BLaER1 treated with 17β-estradiol and CSF1 and Interleukin-3, amounts not matched to agents 10 nM and 100 nM (cell line): ENCODE results near the gene GYPE.
"Not testable (repeated sequence)": the region's sequence is repeated elsewhere in the genome, so short reads cannot be mapped to it uniquely, and the experiment has no call there.

Experiments used
- H3K27ac ChIP-seq, 11 experiments: shearing (Covaris generic); formaldehyde crosslinking; 2 replicates each; pipeline ENCODE4 v1.8.1; 2022
- H3K27me3 ChIP-seq, 11 experiments: shearing (Covaris generic); formaldehyde crosslinking; 2 replicates each; pipeline ENCODE4 v1.8.1; 2022
- H3K36me3 ChIP-seq, 11 experiments: shearing (Covaris generic); formaldehyde crosslinking; 2 replicates each; pipeline ENCODE4 v1.8.1; 2022
- H3K4me1 ChIP-seq, 10 experiments: shearing (Covaris generic); formaldehyde crosslinking; 2 replicates each; pipeline ENCODE4 v1.8.1; 2022
- H3K4me2 ChIP-seq, 11 experiments: shearing (Covaris generic); formaldehyde crosslinking; 2 replicates each; pipeline ENCODE4 v1.8.1; 2022
- H3K4me3 ChIP-seq, 10 experiments: shearing (Covaris generic); formaldehyde crosslinking; 2 replicates each; pipeline ENCODE4 v1.8.1; 2022
- H3K9ac ChIP-seq, 11 experiments: shearing (Covaris generic); formaldehyde crosslinking; 2 replicates each; pipeline ENCODE4 v1.8.1; 2022
- H3K9me3 ChIP-seq, 11 experiments: shearing (Covaris generic); formaldehyde crosslinking; replicated peaks in 1 of 11; 2 replicates each; pipeline ENCODE4 v1.8.1; 2022
- H4K20me1 ChIP-seq, 11 experiments: shearing (Covaris generic); formaldehyde crosslinking; 2 replicates each; pipeline ENCODE4 v1.8.1; 2022
- Cebpa-rat ChIP-seq, 11 experiments: shearing (Covaris generic); IDR thresholded peaks; 2 replicates each; pipeline ENCODE4 v1.8.1; 2022

GYPE gene

GRCh38 chr4:143858456-143858855 lies 46.9 kb downstream of the GYPE start:
- H4K20me1 ChIP-seq, result no peaks in the 10 kb centered on the region
- TF ChIP-seq Cebpa-rat (IDR thresholded peaks at IDR 0.05), result no peak
- no peaks in the 10 kb centered on the region for H3K27me3 ChIP-seq
- no peak overlapping the region for H3K9ac ChIP-seq
- peaks cover 0 to 7% (median 4%) of the 10 kb centered on the region in 10 experiments; a peak in 7 of 20 replicates for H3K4me1 ChIP-seq
- no peak overlapping the region for H3K4me2 ChIP-seq
- H3K4me3 ChIP-seq, result no peak overlapping the region
- no peaks in the 10 kb centered on the region for H3K9me3 ChIP-seq
- no peaks in the 10 kb centered on the region for H3K36me3 ChIP-seq
- H3K27ac ChIP-seq, result no peak overlapping the region

DNA sequence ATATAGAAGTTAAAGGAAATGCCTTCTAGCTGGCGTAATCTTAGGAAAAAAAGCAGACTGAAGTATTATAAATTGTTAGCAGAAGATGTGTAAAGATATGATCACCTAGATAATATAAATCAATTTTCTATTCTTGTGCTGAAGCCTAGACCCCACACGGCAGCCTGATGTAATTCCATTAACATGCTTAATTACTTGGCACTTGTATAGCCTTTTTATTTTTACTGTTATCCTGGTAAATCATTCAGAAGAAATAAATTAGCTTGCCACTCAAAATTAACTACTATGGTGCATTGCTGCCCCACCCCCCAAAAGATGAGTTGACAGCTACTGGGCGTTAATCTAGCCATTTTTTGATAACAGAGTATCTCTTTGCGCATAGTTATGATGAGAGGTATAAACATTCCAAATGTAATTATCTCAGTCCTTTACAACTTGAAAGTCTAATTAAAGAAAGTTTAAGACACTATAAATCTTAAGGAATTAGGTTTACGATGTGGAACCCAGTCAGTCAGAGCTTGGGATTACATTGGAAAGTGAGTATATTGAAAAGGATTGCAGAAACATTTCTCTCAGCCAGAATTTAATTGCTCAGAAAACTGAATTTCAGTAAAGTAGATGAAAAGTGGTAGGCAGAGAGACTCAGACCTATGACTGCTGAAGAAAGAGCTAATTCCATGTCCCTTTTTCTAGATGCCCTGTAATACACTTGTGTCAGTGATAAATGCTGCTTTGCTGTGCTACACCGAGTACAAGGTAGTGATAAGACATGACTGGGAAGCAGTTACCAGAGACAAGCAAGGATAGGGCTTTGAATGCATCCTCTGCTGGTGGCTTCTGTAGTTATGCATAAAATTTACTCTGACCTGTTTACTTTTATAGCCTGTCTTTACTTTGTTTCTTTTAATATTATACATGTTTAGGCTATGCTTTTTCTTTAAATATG lies 47.7 kb downstream of the GYPE start:
- H3K4me2 ChIP-seq, H4K20me1 ChIP-seq, H3K4me3 ChIP-seq, H3K27ac ChIP-seq, H3K9ac ChIP-seq, H3K4me1 ChIP-seq, H3K9me3 ChIP-seq, H3K27me3 ChIP-seq, H3K36me3 ChIP-seq: not testable (repeated sequence)

- H3K4me3 ChIP-seq, H3K4me2 ChIP-seq, H3K4me1 ChIP-seq, H3K9ac ChIP-seq, H3K36me3 ChIP-seq, H3K27ac ChIP-seq, H3K9me3 ChIP-seq, H4K20me1 ChIP-seq, H3K27me3 ChIP-seq: not testable (repeated sequence)
Measured at GRCh38 chr4:143856017-143856557, 49.3 kb downstream of the GYPE start.

GRCh38 chr4:143854645-143855044 lies 50.7 kb downstream of the GYPE start:
- H3K36me3 ChIP-seq, H3K27ac ChIP-seq, H4K20me1 ChIP-seq, H3K9ac ChIP-seq, H3K9me3 ChIP-seq, H3K4me3 ChIP-seq, H3K27me3 ChIP-seq, H3K4me1 ChIP-seq: not testable (repeated sequence)
- peak overlapping the region in 5 of 11 experiments; percentile 1 to 47 (median 29); a peak in 5 of 22 replicates for H3K4me2 ChIP-seq

- not testable (repeated sequence) for H3K9me3 ChIP-seq, H3K4me2 ChIP-seq, H3K9ac ChIP-seq, H3K27me3 ChIP-seq, H4K20me1 ChIP-seq, H3K4me1 ChIP-seq, H3K4me3 ChIP-seq, H3K36me3 ChIP-seq, H3K27ac ChIP-seq
Measured at GRCh38 chr4:143849296-143849695, 56.1 kb downstream of the GYPE start.

- H3K4me3 ChIP-seq, H3K4me2 ChIP-seq, H3K9me3 ChIP-seq, H4K20me1 ChIP-seq, H3K4me1 ChIP-seq, H3K36me3 ChIP-seq, H3K9ac ChIP-seq, H3K27ac ChIP-seq, H3K27me3 ChIP-seq: not testable (repeated sequence)
Measured at GRCh38 chr4:143843506-143843832, 61.9 kb downstream of the GYPE start.

GRCh38 chr4:143842624-143843505 lies 62.5 kb downstream of the GYPE start:
- H3K4me3 ChIP-seq, H3K9me3 ChIP-seq, H3K4me1 ChIP-seq, H3K27me3 ChIP-seq, H3K4me2 ChIP-seq, H3K36me3 ChIP-seq, H3K9ac ChIP-seq, H4K20me1 ChIP-seq, H3K27ac ChIP-seq: not testable (repeated sequence)

DNA sequence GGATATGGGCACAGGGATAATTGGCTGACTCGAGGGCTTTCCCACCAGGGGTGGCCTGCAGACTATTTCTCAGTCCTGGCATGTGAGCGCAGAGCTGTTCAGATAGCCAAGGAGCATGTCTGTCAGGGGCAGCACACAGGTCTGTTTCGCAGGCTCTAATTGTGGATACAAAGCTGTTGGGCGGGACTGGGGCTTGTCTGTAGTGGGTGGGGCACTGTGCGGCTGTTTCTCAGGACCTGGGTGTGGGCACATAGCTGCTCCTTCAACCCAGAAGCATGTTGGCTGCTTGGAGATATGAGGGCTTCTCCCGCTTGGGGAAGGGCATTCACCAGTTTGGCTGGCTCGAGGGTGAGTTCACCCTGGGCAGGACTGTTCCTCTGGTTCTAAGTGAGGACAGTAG lies 65.9 kb downstream of the GYPE start:
- not testable (repeated sequence) for H3K9me3 ChIP-seq, H3K9ac ChIP-seq, H4K20me1 ChIP-seq, H3K27me3 ChIP-seq, H3K4me2 ChIP-seq, H3K4me3 ChIP-seq, H3K36me3 ChIP-seq, H3K27ac ChIP-seq, H3K4me1 ChIP-seq

DNA sequence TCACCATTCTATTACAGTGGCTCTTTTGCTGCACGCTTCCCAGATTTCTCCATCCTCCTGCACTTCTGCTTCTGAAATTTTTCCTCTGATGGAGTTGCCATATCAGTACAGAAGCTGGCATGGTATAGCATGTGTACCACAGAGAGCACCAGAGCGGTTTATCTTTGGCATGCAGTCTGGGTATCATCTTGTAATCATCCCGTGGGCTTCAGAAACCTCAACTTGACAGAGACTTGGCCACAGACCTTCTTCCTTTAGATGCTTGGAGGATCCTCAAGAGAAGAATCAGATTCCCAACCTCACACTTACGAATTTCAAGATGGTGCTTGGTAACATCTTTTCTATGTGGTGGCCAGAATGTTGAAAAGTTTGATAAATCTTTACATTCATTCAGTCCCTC lies 71.2 kb downstream of the GYPE start:
- not testable (repeated sequence) for H3K27me3 ChIP-seq
- H3K9me3 ChIP-seq, result peaks cover 7 to 27% (median 21%) of the 10 kb centered on the region in 11 experiments

DNA sequence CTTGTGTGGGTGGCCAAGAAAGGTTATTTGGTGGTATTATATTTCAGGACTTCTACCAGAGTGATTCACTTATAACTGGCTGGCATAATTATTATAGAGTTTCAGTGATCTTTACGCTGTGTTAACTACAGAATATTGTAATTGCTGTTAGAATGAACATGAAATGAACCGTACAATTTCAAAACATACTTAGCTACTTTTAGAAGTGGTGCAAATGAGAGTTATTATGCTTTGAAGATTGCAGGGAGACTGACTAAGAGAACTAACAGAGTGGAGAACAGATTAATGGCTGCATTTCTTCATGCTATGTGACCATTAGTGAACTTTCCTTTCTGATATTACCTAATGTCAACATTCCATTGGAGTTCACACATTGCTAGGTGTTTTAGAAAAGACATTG lies 71.7 kb downstream of the GYPE start:
- peaks cover 7 to 31% (median 21%) of the 10 kb centered on the region in 11 experiments for H3K9me3 ChIP-seq
- not testable (repeated sequence) for H3K4me3 ChIP-seq, H3K9ac ChIP-seq, H3K36me3 ChIP-seq, H4K20me1 ChIP-seq, H3K4me1 ChIP-seq, H3K27me3 ChIP-seq, H3K4me2 ChIP-seq, H3K27ac ChIP-seq

More for the DNA sequence above, 71.2 kb downstream of the GYPE start:
- not testable (repeated sequence) for H3K4me2 ChIP-seq, H3K27ac ChIP-seq, H3K4me3 ChIP-seq, H4K20me1 ChIP-seq, H3K4me1 ChIP-seq, H3K36me3 ChIP-seq, H3K9ac ChIP-seq

- H3K36me3 ChIP-seq, H3K4me3 ChIP-seq, H3K4me2 ChIP-seq, H3K4me1 ChIP-seq, H3K9ac ChIP-seq, H3K27me3 ChIP-seq, H4K20me1 ChIP-seq, H3K27ac ChIP-seq: not testable (repeated sequence)
- peaks cover 7 to 31% (median 21%) of the 10 kb centered on the region in 11 experiments for H3K9me3 ChIP-seq
Measured at GRCh38 chr4:143830576-143830975, 74.8 kb downstream of the GYPE start.

DNA sequence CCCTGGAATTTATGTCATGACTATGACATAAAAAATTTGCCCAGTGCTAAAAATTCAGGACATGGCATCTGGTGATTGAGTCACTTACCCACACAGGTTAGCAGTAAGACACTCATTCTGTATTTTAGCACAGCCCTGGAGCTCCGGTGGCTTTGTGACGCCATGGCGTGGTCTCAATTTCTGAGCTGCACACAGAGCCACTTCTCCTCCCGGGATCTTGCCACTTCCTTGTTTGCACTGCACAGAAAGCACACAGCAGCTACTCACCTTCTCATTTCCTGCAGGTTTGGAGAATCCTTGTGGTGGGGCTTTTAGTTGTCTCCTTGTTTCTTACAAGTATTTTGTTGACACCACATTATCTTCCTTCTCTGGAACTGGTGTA lies 76.1 kb downstream of the GYPE start:
- not testable (repeated sequence) for H3K36me3 ChIP-seq, H3K4me2 ChIP-seq, H3K4me3 ChIP-seq, H3K27me3 ChIP-seq, H3K27ac ChIP-seq, H3K9ac ChIP-seq, H4K20me1 ChIP-seq, H3K4me1 ChIP-seq
- H3K9me3 ChIP-seq, result peaks cover 7 to 31% (median 21%) of the 10 kb centered on the region in 11 experiments
